Effector memory CD8-positive, alpha-beta T cell (primary cell): ENCODE results near the gene GRK6.

Experiments used
- ATAC-seq: fragments of 150-1000 bp; cut with Tn5 transposase; replicated peaks from 2 replicates; pipeline ENCODE4 v1.10.0; 2021; ENCODE audit warnings: mild to moderate bottlenecking, moderate library complexity
- DNase-seq, 3 experiments: peaks; one replicate each; pipeline ENCODE4 v3.0.0; 2021
- H3K27ac Mint-ChIP-seq, 2 donors: one replicate each; pipeline ENCODE4 v1.8.0; 2022; ENCODE audit warnings: mild to moderate bottlenecking in 2 of 2, mixed read lengths in 2 of 2, moderate library complexity in 2 of 2
- H3K27me3 Mint-ChIP-seq, 2 donors: one replicate each; pipeline ENCODE4 v1.8.0; 2022; ENCODE audit warnings: mixed read lengths in 2 of 2
- H3K36me3 Mint-ChIP-seq: one replicate; pipeline ENCODE4 v1.8.0; 2022; ENCODE audit warnings: mild to moderate bottlenecking, moderate library complexity, mixed read lengths; ENCODE audit not compliant: insufficient read depth
- H3K4me1 Mint-ChIP-seq, 2 donors: one replicate each; pipeline ENCODE4 v1.8.0; 2022; ENCODE audit warnings: low read depth in 2 of 2, mixed read lengths in 2 of 2
- H3K4me3 Mint-ChIP-seq, 2 donors: one replicate each; pipeline ENCODE4 v1.8.0; 2022; ENCODE audit warnings: mild to moderate bottlenecking in 2 of 2, mixed read lengths in 2 of 2, moderate library complexity in 2 of 2
- H3K9me3 Mint-ChIP-seq, 2 donors: one replicate each; pipeline ENCODE4 v1.8.0; 2022; ENCODE audit warnings: mixed read lengths in 2 of 2

The GRK6 gene

GRCh38 chr5:177432839-177433657 lies 6.6 kb downstream of the GRK6 start:
- no peak for ATAC-seq
- H3K4me1 Mint-ChIP-seq: peaks cover 46 to 60% of the 10 kb centered on the region in 2 donors
- no peaks in the 10 kb centered on the region for H3K27me3 Mint-ChIP-seq
- peak overlapping the region; percentile 69 to 93 for H3K27ac Mint-ChIP-seq
- H3K9me3 Mint-ChIP-seq: no peaks in the 10 kb centered on the region
- no peak for DNase-seq
- peak overlapping the region; percentile 69 to 90 for H3K4me3 Mint-ChIP-seq
- peaks cover 92% of the 10 kb centered on the region for H3K36me3 Mint-ChIP-seq

DNA sequence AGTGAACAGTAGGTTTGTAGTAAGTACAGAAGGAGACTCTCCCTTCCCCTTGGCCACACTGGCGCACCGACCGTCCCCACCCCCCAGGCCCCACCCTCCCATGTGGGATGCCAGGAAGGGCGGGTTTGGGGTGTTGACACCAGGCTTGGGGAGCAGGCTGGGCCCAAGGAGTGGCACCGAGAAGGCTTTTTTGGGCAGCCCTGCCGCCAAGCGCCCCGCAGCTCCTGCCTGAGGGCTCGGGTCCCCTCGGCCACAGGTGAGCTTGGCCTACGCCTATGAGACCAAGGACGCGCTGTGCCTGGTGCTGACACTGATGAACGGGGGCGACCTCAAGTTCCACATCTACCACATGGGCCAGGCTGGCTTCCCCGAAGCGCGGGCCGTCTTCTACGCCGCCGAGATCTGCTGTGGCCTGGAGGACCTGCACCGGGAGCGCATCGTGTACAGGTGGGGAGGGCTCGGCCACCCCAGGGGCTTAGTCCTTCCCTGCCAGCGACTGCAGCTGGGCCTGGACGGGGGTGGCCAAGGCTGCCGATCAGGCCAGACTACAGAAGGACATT lies 7.3 kb downstream of the GRK6 start:
- Mint-ChIP-seq H3K36me3 (peaks cover 98% of the 10 kb centered on the region), H3K4me3 (peak overlapping the region; percentile 51 to 69), H3K4me1 (peaks cover 46 to 57% of the 10 kb centered on the region in 2 donors), H3K27me3 (no peaks in the 10 kb centered on the region), H3K27ac (peak overlapping the region; percentile 69 to 93), H3K9me3 (no peaks in the 10 kb centered on the region)
- DNase-seq (no peak), ATAC-seq (no peak)

DNA sequence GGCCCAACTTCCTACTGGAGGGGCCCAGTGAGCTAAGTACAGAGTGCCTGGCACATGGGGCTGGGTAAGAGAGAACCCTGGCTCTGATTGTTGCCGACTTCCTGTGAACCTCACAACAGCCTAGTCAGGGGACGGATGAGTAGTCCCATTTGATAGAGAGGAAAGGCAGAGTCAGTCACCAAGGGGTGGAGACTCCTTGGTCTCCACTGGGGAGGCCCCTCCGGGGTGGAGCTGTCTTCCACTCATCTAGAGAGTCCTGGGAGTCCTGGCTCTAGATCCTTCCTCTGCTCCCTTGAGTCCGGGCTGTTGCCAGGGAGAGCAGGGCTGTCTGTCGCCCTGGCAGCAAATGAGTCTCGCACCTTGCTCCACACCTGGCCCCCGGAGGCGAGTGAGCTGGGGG lies 8.0 kb downstream of the GRK6 start:
- Mint-ChIP-seq H3K27ac (peak overlapping the region; percentile 58 to 83), H3K9me3 (no peaks in the 10 kb centered on the region), H3K27me3 (no peaks in the 10 kb centered on the region), H3K4me1 (peaks cover 39 to 50% of the 10 kb centered on the region in 2 donors), H3K4me3 (peak overlapping the region; percentile 51 to 53), H3K36me3 (peaks cover 97% of the 10 kb centered on the region)
- DNase-seq: no peak
- no peak for ATAC-seq

DNA sequence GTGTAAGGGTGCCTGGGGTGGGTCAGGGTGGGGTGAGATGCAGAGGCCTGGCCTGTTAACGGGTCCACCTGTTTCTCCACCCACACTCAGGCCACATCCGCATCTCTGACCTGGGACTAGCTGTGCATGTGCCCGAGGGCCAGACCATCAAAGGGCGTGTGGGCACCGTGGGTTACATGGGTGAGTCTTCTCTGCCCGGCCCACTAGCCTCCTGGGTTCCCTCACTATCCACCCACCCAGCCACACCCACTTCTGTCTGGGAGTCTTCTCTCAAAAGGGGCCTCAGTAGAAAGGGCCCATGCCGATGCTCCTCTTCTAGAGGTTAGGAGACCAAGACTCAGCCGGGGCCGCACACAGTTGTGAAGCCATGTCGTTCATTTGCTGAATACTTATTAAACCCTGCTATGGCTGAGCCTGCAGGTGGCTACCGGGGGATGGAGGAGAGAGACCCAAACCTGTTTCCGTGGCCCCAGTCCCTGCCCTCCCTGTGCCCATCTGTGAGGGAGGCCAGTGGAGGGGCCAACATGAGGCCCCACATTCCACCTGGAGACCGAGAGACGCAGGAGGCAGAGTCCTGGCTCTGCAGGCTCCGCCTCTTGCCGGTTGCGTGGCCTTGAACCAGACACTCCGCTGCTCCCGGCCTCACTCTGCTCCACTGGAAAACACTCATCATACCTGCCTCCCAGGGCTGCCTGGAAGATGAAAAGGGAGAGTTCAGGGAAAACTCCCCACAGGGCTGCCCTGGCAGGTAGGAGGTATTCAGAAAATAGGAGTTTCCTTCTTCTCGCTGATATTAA lies 8.7 kb downstream of the GRK6 start:
- peaks cover 39 to 49% of the 10 kb centered on the region in 2 donors for H3K4me1 Mint-ChIP-seq
- no peaks in the 10 kb centered on the region for H3K9me3 Mint-ChIP-seq
- peaks cover 96% of the 10 kb centered on the region for H3K36me3 Mint-ChIP-seq
- H3K4me3 Mint-ChIP-seq: peak overlapping the region in 1 of 2 donors; percentile 22
- H3K27ac Mint-ChIP-seq: peak overlapping the region; percentile 58 to 83
- no peaks in the 10 kb centered on the region for H3K27me3 Mint-ChIP-seq
- DNase-seq: no peak
- ATAC-seq: no peak

DNA sequence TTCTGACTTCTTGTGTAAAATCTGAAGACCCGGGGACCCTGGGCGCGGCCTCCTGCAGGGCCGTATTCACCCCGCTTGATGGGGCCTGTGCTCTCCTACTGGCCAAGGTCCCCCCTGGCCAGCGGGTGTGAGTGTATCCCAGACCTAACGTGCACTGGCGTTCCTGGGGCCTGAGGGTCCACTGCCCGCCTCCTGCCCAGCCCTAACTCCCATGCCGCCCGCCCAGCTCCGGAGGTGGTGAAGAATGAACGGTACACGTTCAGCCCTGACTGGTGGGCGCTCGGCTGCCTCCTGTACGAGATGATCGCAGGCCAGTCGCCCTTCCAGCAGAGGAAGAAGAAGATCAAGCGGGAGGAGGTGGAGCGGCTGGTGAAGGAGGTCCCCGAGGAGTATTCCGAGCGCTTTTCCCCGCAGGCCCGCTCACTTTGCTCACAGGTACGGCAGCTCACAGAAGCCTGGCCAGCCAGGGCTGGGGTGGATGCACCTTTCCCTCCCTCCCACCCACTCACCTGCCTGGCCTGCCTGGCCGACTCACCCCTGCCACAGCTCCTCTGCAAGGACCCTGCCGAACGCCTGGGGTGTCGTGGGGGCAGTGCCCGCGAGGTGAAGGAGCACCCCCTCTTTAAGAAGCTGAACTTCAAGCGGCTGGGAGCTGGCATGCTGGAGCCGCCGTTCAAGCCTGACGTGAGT lies 9.5 kb downstream of the GRK6 start:
- Mint-ChIP-seq H3K27ac (peak overlapping the region in 1 of 2 donors; percentile 67), H3K4me3 (peak overlapping the region in 1 of 2 donors; percentile 22)

GRCh38 chr5:177437623-177438022 lies 11.1 kb downstream of the GRK6 start:
- DNase-seq (no peak), ATAC-seq (no peak)
- Mint-ChIP-seq H3K4me1 (peaks cover 24 to 36% of the 10 kb centered on the region in 2 donors), H3K9me3 (no peaks in the 10 kb centered on the region), H3K36me3 (peaks cover 95% of the 10 kb centered on the region), H3K27me3 (no peaks in the 10 kb centered on the region), H3K4me3 (no peak overlapping the region), H3K27ac (peak overlapping the region; percentile 56 to 93)

More for the DNA sequence above, 9.5 kb downstream of the GRK6 start:
- ATAC-seq: no peak
- Mint-ChIP-seq H3K36me3 (peaks cover 95% of the 10 kb centered on the region), H3K27me3 (no peaks in the 10 kb centered on the region), H3K9me3 (no peaks in the 10 kb centered on the region), H3K4me1 (peaks cover 34 to 44% of the 10 kb centered on the region in 2 donors)
- no peak for DNase-seq

DNA sequence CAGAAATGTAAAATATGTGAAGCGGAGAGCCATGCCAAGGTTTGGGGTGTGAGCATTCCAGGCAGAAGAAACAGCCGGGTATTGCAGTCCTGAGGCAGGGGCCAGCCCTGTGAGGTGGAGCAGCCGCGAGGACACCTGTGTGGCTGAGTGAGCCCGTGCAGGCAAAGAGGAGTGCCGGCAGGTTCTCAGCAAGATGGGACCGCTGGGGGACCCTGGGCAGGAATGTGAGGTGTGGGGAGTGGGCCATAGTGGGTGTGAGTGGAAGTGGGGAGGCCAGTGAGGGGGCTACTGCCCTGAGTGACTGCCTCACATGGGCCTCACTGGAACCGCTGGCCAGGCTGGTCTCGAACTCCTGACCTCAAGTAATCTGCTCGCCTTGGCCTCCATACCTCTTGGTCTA lies 12.0 kb downstream of the GRK6 start:
- Mint-ChIP-seq H3K4me1 (peaks cover 26 to 28% of the 10 kb centered on the region in 2 donors), H3K27ac (peak overlapping the region; percentile 56 to 93), H3K27me3 (no peaks in the 10 kb centered on the region), H3K4me3 (no peak overlapping the region), H3K36me3 (peaks cover 91% of the 10 kb centered on the region), H3K9me3 (no peaks in the 10 kb centered on the region)
- ATAC-seq (no peak), DNase-seq (no peak)

GRCh38 chr5:177439518-177440053 lies 13.1 kb downstream of the GRK6 start:
- H3K27ac Mint-ChIP-seq: peak overlapping the region; percentile 87 to 94
- H3K36me3 Mint-ChIP-seq: peaks cover 87% of the 10 kb centered on the region
- H3K27me3 Mint-ChIP-seq: no peaks in the 10 kb centered on the region
- H3K9me3 Mint-ChIP-seq: no peaks in the 10 kb centered on the region
- DNase-seq (no peak), ATAC-seq (no peak)
- peak overlapping the region; percentile 18 to 54 for H3K4me3 Mint-ChIP-seq
- H3K4me1 Mint-ChIP-seq: peaks cover 31 to 35% of the 10 kb centered on the region in 2 donors

GRCh38 chr5:177440211-177440989 lies 13.9 kb downstream of the GRK6 start:
- no peaks in the 10 kb centered on the region for H3K9me3 Mint-ChIP-seq
- DNase-seq (peak in 2 of 3 experiments; percentile 52 to 56), ATAC-seq (peak; percentile 81)
- peak overlapping the region; percentile 18 to 54 for H3K4me3 Mint-ChIP-seq
- H3K27me3 Mint-ChIP-seq: no peaks in the 10 kb centered on the region
- peaks cover 81% of the 10 kb centered on the region for H3K36me3 Mint-ChIP-seq
- peak overlapping the region; percentile 87 to 94 for H3K27ac Mint-ChIP-seq
- H3K4me1 Mint-ChIP-seq: peaks cover 36 to 43% of the 10 kb centered on the region in 2 donors

DNA sequence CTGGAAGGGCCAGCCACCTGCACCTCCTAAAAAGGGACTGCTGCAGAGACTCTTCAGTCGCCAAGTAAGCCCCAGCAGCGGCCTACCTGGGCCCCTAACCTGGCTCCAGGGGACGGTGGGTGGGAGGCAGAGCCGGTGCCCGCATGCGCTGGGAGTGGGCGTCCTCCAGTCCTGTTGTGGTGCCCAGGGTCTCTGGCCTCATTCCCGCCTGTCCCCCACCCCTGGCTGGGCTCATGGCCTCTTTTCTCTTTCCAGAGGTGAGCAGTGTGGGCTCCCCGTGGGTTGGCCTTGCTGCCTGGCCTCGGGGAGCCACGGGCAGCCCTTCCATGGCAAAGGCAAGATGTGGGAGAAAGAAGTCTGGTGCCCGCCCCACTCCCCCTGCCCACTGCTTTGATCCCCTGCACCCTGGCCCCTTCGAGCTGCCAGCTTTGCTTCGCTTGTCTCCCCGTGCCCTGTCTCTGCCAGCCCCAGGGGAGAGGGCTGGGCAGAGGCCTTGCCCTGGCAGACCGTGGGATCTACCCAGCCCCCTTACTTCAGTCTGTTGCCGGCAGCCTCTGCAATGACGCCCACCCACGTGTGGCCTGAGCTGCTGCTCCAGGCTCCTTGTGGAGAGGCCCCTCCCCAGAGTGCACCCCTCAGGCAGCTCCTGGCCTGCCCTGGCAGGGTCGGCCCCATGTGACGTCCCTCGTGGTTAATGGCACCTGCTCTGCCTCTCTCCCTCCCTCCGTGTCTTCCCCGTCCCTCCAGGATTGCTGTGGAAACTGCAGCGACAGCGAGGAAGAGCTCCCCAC lies 14.7 kb downstream of the GRK6 start:
- H3K4me3 Mint-ChIP-seq: peak overlapping the region in 1 of 2 donors; percentile 48
- H3K27me3 Mint-ChIP-seq: no peaks in the 10 kb centered on the region
- no peak for DNase-seq
- no peak for ATAC-seq
- peaks cover 81% of the 10 kb centered on the region for H3K36me3 Mint-ChIP-seq
- no peaks in the 10 kb centered on the region for H3K9me3 Mint-ChIP-seq
- H3K4me1 Mint-ChIP-seq: peaks cover 42 to 51% of the 10 kb centered on the region in 2 donors
- H3K27ac Mint-ChIP-seq: peak overlapping the region; percentile 87 to 94

- no peak overlapping the region for H3K4me3 Mint-ChIP-seq
Observed at GRCh38 chr5:177442066-177442826, 15.8 kb downstream of the GRK6 start.

More at GRCh38 chr5:177442066-177442826, 15.8 kb downstream of the GRK6 start:
- Mint-ChIP-seq H3K27me3 (no peaks in the 10 kb centered on the region), H3K9me3 (no peaks in the 10 kb centered on the region), H3K36me3 (peaks cover 74% of the 10 kb centered on the region), H3K27ac (peak overlapping the region; percentile 41 to 94), H3K4me1 (peaks cover 39 to 45% of the 10 kb centered on the region in 2 donors)
- ATAC-seq: no peak
- no peak for DNase-seq
